Measurements from ENCODE around the gene DERL3.

- no peak for TF ChIP-seq POLR2A (IDR thresholded peaks at IDR 0.05; ENCODE audit: low read depth)
- no peak for TF ChIP-seq CTCF (IDR thresholded peaks at IDR 0.05)
- no peak for TF ChIP-seq EP300 (IDR thresholded peaks at IDR 0.05)
These were observed 42.3 kb downstream of the DERL3 start for GRCh38 chr22:23796461-23796860.
